Natural killer cell (primary cell): Measurements from ENCODE around the gene ALK. TPM values are rescaled to one million over a fixed set of nuclear protein-coding genes. Genes with fewer than 3 reads are reported as not detected.

Source experiments
- ATAC-seq, 3 donors: fragments of 150-1000 bp in 2 of 3; fragments of 200-7000 bp in 1 of 3; cut with Tn5 transposase; 1 replicate in 1 of 3; 2 replicates in 2 of 3; pipeline ENCODE4 v1.10.0; 2021; ENCODE audit warnings: mild to moderate bottlenecking in 2 of 3, moderate library complexity in 2 of 3
- DNase-seq, 2 donors: peaks; one replicate each; pipeline versions ENCODE4 v3.0.0 to v3.0.0-alpha.2; 2013 to 2021; ENCODE audit warnings: mixed read lengths in 1 of 2
- H3K27ac ChIP-seq: one replicate; pipeline ENCODE4 v1.5.1; 2013; ENCODE audit warnings: mild to moderate bottlenecking, low read length
- H3K27me3 ChIP-seq: one replicate; pipeline ENCODE4 v1.6.1; 2013; ENCODE audit warnings: low read length; ENCODE audit not compliant: control insufficient read depth, insufficient read depth
- H3K36me3 ChIP-seq: one replicate; pipeline ENCODE4 v1.6.1; 2013; ENCODE audit warnings: low read length; ENCODE audit not compliant: control insufficient read depth, insufficient read depth
- H3K4me1 ChIP-seq: one replicate; pipeline ENCODE4 v1.6.1; 2013; ENCODE audit warnings: low read length; ENCODE audit not compliant: control insufficient read depth, insufficient read depth
- H3K4me3 ChIP-seq: one replicate; pipeline ENCODE4 v1.5.1; 2013; ENCODE audit warnings: low read length
- H3K9me3 ChIP-seq: one replicate; pipeline ENCODE4 v1.6.1; 2013; ENCODE audit warnings: low read length; ENCODE audit not compliant: control insufficient read depth, insufficient read depth
- H3K27ac Mint-ChIP-seq, 2 donors: one replicate each; pipeline ENCODE4 v1.8.0; 2022; ENCODE audit warnings: mild to moderate bottlenecking in 2 of 2, mixed read lengths in 2 of 2, moderate library complexity in 1 of 2
- H3K27me3 Mint-ChIP-seq, 2 donors: one replicate each; pipeline ENCODE4 v1.8.0; 2022; ENCODE audit warnings: low read depth in 2 of 2, mixed read lengths in 2 of 2
- H3K36me3 Mint-ChIP-seq: one replicate; pipeline ENCODE4 v1.8.0; 2022; ENCODE audit warnings: mixed read lengths
- H3K4me1 Mint-ChIP-seq, 2 donors: one replicate each; pipeline ENCODE4 v1.8.0; 2022; ENCODE audit warnings: mixed read lengths in 2 of 2
- H3K4me3 Mint-ChIP-seq: one replicate; pipeline ENCODE4 v1.8.0; 2022; ENCODE audit warnings: mild to moderate bottlenecking, moderate library complexity, mixed read lengths
- H3K9me3 Mint-ChIP-seq, 2 donors: one replicate each; pipeline ENCODE4 v1.8.0; 2022; ENCODE audit warnings: mixed read lengths in 2 of 2
- CTCF ChIP-seq: fragments of 200-600 bp; IDR thresholded peaks from one replicate; pipeline ENCODE4 v1.8.0; 2022; ENCODE audit warnings: antibody characterized with exemption
- whole genome bisulfite sequencing: methylation state at CpG from one replicate; pipeline ENCODE4 v1.1.7; 2013; ENCODE audit warnings: missing lambda C conversion rate; ENCODE audit not compliant: insufficient coverage; 5-methylcytosine and 5-hydroxymethylcytosine counted together
- intact Hi-C: fragments of 100-400 bp; cut with micrococcal nuclease; formaldehyde crosslinking; loops from one replicate; pipeline ENCODE4 v1.14.2; 2022
- total RNA-seq, 4 donors: library from RNA; stranded (reverse); fragments of 120-200 nt in 1 of 4; gene quantifications; one replicate each; pipeline versions ENCODE4 v1.2.3 to v1.2.4, GENCODE V29; 2013 to 2022

ALK gene
- total RNA-seq, 3 donors from 2014 or later (not counting 1 experiment from before 2014, with no cell fraction given): not detected

- H3K36me3 Mint-ChIP-seq: no peaks in the 10 kb centered on the region
- Histone ChIP-seq H3K36me3 (no peaks in the 10 kb centered on the region), H3K9me3 (no peaks in the 10 kb centered on the region), H3K4me3 (no peak overlapping the region), H3K4me1 (peaks cover 27% of the 10 kb centered on the region), H3K27me3 (no peaks in the 10 kb centered on the region), H3K27ac (no peak overlapping the region)
- H3K27me3 Mint-ChIP-seq: peaks cover 14 to 36% of the 10 kb centered on the region in 2 donors
- no peak overlapping the region for H3K4me3 Mint-ChIP-seq
- DNase-seq (no peak), ATAC-seq (no peak)
- H3K27ac Mint-ChIP-seq: peak overlapping the region in 1 of 2 donors; percentile 46
- intact Hi-C loops: no loop called here
- TF ChIP-seq CTCF: no peak
- 59% methylated on average over 5 of the region's 5 CpGs for WGBS
- H3K4me1 Mint-ChIP-seq: peaks cover 39 to 58% of the 10 kb centered on the region in 2 donors
- no peaks in the 10 kb centered on the region for H3K9me3 Mint-ChIP-seq
These were observed 609.9 kb downstream of the ALK start for GRCh38 chr2:29311458-29311857.

GRCh38 chr2:29310650-29311348 lies 610.6 kb downstream of the ALK start:
- TF ChIP-seq CTCF: no peak
- 65% methylated on average over 10 of the region's 10 CpGs for WGBS
- intact Hi-C loops: no loop called here
- H3K27ac Mint-ChIP-seq: peak overlapping the region in 1 of 2 donors; percentile 46
- Histone ChIP-seq H3K4me1 (peaks cover 25% of the 10 kb centered on the region), H3K4me3 (no peak overlapping the region), H3K27me3 (no peaks in the 10 kb centered on the region), H3K27ac (no peak overlapping the region), H3K9me3 (no peaks in the 10 kb centered on the region), H3K36me3 (no peaks in the 10 kb centered on the region)
- H3K4me1 Mint-ChIP-seq: peaks cover 37 to 54% of the 10 kb centered on the region in 2 donors
- H3K4me3 Mint-ChIP-seq: no peak overlapping the region
- peaks cover 17 to 39% of the 10 kb centered on the region in 2 donors for H3K27me3 Mint-ChIP-seq
- ATAC-seq (no peak), DNase-seq (no peak)
- H3K36me3 Mint-ChIP-seq: no peaks in the 10 kb centered on the region
- no peaks in the 10 kb centered on the region for H3K9me3 Mint-ChIP-seq

GRCh38 chr2:29309090-29310029 lies 612.0 kb downstream of the ALK start:
- peak; percentile 81 for TF ChIP-seq CTCF
- WGBS: 66% methylated on average over 9 of the region's 9 CpGs
- peaks cover 17 to 47% of the 10 kb centered on the region in 2 donors for H3K27me3 Mint-ChIP-seq
- Histone ChIP-seq H3K4me1 (peaks cover 11% of the 10 kb centered on the region), H3K27ac (no peak overlapping the region), H3K36me3 (no peaks in the 10 kb centered on the region), H3K9me3 (no peaks in the 10 kb centered on the region), H3K4me3 (no peak overlapping the region), H3K27me3 (no peaks in the 10 kb centered on the region)
- DNase-seq: peak in 1 of 2 donors; percentile 68
- H3K36me3 Mint-ChIP-seq: no peaks in the 10 kb centered on the region
- H3K9me3 Mint-ChIP-seq: no peaks in the 10 kb centered on the region
- no peak overlapping the region for H3K27ac Mint-ChIP-seq
- no peak overlapping the region for H3K4me3 Mint-ChIP-seq
- intact Hi-C loops: no loop called here
- H3K4me1 Mint-ChIP-seq: peaks cover 22 to 40% of the 10 kb centered on the region in 2 donors
- ATAC-seq: peak; percentile 82 to 91 (median 85)
